GM12865 (cell line): ENCODE measurements around the gene LRRC4C.

Experiments used
- DNase-seq: peaks from one replicate; pipeline ENCODE4 v3.0.0; 2010; ENCODE audit warnings: low read depth
- H3K4me3 ChIP-seq: 2 replicates; pipeline ENCODE4 v1.5.1; 2011; ENCODE audit warnings: mild to moderate bottlenecking, low read depth, low read length, control low read depth
- CTCF ChIP-seq: IDR thresholded peaks from 2 replicates; pipeline ENCODE4 v1.5.1; 2011; ENCODE audit warnings: low read length, control low read depth, low read depth, inconsistent platforms; ENCODE audit not compliant: insufficient read depth; ENCODE audit errors: missing control alignments

Gene LRRC4C

GRCh38 chr11:40338062-40338461 lies 1121.4 kb downstream of the LRRC4C start:
- no peak for TF ChIP-seq CTCF
- H3K4me3 ChIP-seq = no peak overlapping the region
- no peak for DNase-seq

GRCh38 chr11:40337118-40337517 lies 1122.3 kb downstream of the LRRC4C start:
- H3K4me3 ChIP-seq = no peak overlapping the region
- DNase-seq = no peak

GRCh38 chr11:40328890-40329614 lies 1130.4 kb downstream of the LRRC4C start:
- TF ChIP-seq CTCF = no peak
- no peak for DNase-seq
- H3K4me3 ChIP-seq = no peak overlapping the region

More at GRCh38 chr11:40337118-40337517, 1122.3 kb downstream of the LRRC4C start:
- TF ChIP-seq CTCF = no peak

- DNase-seq = no peak
- no peak overlapping the region for H3K4me3 ChIP-seq
- TF ChIP-seq CTCF = no peak
These were observed 1136.2 kb downstream of the LRRC4C start for GRCh38 chr11:40323241-40323640.

GRCh38 chr11:40321537-40321936 lies 1137.9 kb downstream of the LRRC4C start:
- no peak overlapping the region for H3K4me3 ChIP-seq
- no peak for DNase-seq
- no peak for TF ChIP-seq CTCF

GRCh38 chr11:40316171-40316570 lies 1143.3 kb downstream of the LRRC4C start:
- TF ChIP-seq CTCF = no peak

GRCh38 chr11:40315122-40315521 lies 1144.3 kb downstream of the LRRC4C start:
- H3K4me3 ChIP-seq = no peak overlapping the region
- DNase-seq = no peak
- no peak for TF ChIP-seq CTCF

More at GRCh38 chr11:40316171-40316570, 1143.3 kb downstream of the LRRC4C start:
- no peak overlapping the region for H3K4me3 ChIP-seq
- DNase-seq = no peak
